ENCODE results near the gene DOCK4. TPM values are rescaled to one million over a fixed set of nuclear protein-coding genes. Genes with fewer than 3 reads are reported as not detected.

Gene DOCK4
- total RNA-seq, 4 donors from 2014 or later = 12.7 to 28.4 (median 19.5) TPM

DNA sequence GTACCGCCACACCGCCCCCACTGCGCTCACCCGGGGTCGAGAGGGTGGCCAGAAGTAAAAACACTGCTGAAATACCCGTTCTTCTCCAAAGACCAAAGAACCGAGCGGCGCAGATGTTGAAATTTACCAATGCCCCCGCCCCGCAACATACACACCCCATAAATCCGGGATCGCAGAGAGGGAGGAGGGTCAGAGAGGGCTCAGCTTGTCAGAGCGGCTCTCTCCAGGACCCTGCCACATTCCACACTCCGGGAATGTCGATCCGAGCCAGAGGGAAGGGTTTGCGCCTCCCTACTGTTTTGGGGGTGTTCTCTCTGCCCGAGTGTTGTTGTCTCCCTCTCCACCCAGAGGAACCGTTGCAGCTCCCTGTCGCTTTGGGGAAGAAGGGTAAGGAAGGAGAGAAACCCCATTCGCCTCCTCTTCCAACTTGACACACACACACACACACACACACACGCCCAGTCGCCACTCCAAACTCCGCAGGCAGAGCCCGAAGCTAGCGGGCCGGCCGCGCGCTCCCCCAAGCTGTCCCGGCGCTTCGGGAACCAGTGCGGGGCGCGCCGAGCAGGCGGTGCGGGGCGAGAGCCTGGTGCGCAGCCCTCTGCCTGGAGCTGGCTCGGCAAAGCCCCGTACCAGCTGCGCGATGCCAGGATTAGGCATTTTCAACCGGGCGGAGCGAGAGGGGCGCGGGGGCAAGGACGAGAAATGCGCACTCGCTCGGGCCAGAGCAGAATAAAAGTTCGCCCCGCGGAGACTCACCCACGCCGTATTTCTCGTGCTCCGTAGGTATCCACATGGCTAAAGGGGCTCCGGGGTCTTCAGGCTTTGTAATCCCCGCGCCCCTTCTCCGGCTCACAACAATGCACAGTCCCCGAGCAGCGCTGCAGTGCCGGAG, 609 bp downstream of the DOCK4 start:
- WGBS, 2 donors (ENCODE audit: low coverage in 1 of 2) = 1% methylated on average over 66 of the region's 69 CpGs; no CpG with 5 or more reads in 1 of the 2 donors
- no peaks in the 10 kb centered on the region for H3K9me3 ChIP-seq
- no peaks in the 10 kb centered on the region for H3K36me3 ChIP-seq
- peak; percentile 65 for DNase-seq
- intact Hi-C loops (cut with DNase I; ENCODE audit: low total_unique reads) = no loop called here
- no peak for TF ChIP-seq POLR2A (IDR thresholded peaks at IDR 0.05)
- no peak for TF ChIP-seq POLR2AphosphoS5 (IDR thresholded peaks at IDR 0.05)
- TF ChIP-seq EP300 (IDR thresholded peaks at IDR 0.05; ENCODE audit: low read depth) = no peak
- TF ChIP-seq, protein P1, sequence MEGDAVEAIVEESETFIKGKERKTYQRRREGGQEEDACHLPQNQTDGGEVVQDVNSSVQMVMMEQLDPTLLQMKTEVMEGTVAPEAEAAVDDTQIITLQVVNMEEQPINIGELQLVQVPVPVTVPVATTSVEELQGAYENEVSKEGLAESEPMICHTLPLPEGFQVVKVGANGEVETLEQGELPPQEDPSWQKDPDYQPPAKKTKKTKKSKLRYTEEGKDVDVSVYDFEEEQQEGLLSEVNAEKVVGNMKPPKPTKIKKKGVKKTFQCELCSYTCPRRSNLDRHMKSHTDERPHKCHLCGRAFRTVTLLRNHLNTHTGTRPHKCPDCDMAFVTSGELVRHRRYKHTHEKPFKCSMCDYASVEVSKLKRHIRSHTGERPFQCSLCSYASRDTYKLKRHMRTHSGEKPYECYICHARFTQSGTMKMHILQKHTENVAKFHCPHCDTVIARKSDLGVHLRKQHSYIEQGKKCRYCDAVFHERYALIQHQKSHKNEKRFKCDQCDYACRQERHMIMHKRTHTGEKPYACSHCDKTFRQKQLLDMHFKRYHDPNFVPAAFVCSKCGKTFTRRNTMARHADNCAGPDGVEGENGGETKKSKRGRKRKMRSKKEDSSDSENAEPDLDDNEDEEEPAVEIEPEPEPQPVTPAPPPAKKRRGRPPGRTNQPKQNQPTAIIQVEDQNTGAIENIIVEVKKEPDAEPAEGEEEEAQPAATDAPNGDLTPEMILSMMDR (IDR thresholded peaks at IDR 0.05) = no peak
- peak overlapping the region; percentile 86 to 91 (median 88) for H3K27ac ChIP-seq
- H3K27me3 ChIP-seq = peaks cover 2% of the 10 kb centered on the region
- peak overlapping the region; percentile 64 to 89 (median 80) for H3K4me3 ChIP-seq
- H3K4me1 ChIP-seq = peaks cover 0 to 31% (median 14%) of the 10 kb centered on the region in 4 donors
- in situ Hi-C loops (cut with MboI; ENCODE audit: low pct_ligation_motif_present in 1 of 4, low pct_unique_long_range_greater_than_20kb in 1 of 4, low sequenced_read_pairs in 3 of 4) = loop anchor here in 2 of 4 donors (25.0 kb wide), 2 partner anchors 182 to 257 kb away; partner anchors contain the start of gene IFRD1 (in 1 of the 2)

DNA sequence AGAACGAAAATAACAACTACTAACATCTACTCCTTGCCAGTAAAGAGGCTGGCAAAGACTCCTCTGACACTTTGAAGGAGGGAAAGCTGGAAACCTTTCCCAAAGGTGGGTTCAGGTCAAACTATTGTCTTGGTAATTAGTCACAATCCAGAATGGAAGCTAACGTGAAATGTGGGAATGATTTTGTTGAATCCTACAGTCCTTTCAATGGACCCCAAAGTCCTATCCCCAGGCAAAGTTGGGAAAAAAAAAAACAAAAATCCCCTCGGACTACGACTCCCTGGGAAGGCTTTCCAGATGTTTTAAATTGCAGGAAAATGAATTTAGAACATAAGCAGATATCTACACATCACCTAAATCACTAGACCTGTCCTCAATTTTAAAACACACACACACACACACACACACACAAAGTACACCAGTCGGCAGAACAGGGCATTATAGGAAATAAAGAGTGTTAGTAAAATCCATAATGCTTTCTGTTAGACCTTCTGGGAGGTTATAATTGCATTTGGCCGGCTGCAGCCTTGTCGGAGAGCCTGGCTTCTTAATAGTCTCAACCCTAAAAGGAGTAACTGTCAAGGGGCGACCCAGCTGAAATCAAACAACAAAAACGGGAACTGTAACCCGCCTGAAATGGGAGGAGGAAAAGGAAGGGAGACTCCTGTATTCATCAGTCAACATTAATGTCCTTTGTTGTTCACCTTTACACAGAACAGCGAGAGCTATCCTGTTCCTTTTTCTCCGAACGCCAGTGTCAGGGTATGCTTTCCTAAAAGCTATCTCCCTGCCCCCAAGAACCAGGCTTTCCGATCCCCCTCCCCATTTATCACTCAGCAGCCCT, 1.5 kb downstream of the DOCK4 start:
- Histone ChIP-seq H3K36me3 (no peaks in the 10 kb centered on the region), H3K4me3 (peak overlapping the region; percentile 64 to 89 (median 80)), H3K27me3 (peaks cover 2% of the 10 kb centered on the region), H3K4me1 (peaks cover 0 to 29% (median 14%) of the 10 kb centered on the region in 4 donors), H3K27ac (peak overlapping the region; percentile 86 to 91 (median 88)), H3K9me3 (no peaks in the 10 kb centered on the region)
- intact Hi-C loops (cut with DNase I; ENCODE audit: low total_unique reads) (no loop called here), in situ Hi-C loops (cut with MboI; ENCODE audit: low pct_ligation_motif_present in 1 of 4, low pct_unique_long_range_greater_than_20kb in 1 of 4, low sequenced_read_pairs in 3 of 4) (loop anchor here in 2 of 4 donors (25.0 kb wide), 2 partner anchors 183 to 258 kb away; partner anchors contain the start of gene IFRD1 (in 1 of the 2))
- no peak for TF ChIP-seq EP300 (IDR thresholded peaks at IDR 0.05; ENCODE audit: low read depth)
- TF ChIP-seq, protein P1 (IDR thresholded peaks at IDR 0.05) = no peak
- TF ChIP-seq POLR2AphosphoS5 (IDR thresholded peaks at IDR 0.05) = no peak
- no peak for TF ChIP-seq POLR2A (IDR thresholded peaks at IDR 0.05)
- 1 to 3% methylated on average over 6 to 14 of the region's 14 CpGs for WGBS, 2 donors (ENCODE audit: low coverage in 1 of 2)
- no peak for DNase-seq

DNA sequence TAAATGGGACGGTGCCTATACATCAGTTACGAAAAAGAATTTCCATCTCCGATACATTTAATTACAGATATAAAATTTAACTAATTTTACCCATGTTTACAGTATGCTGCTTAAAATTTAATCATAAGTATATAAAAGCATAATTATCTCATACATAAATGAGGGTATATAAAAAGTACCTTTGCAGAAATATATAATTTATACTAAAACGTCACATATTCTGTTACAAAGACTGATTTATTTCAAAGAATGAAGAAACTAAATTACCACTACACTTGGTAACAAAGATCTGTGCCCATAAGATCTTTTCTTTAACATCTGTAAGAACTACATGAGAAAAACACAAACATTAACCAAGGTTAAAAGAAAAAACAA, 2.8 kb downstream of the DOCK4 start:
- 61 to 70% methylated on average over 4 of the region's 4 CpGs for WGBS, 2 donors (ENCODE audit: low coverage in 1 of 2)
- intact Hi-C loops (cut with DNase I; ENCODE audit: low total_unique reads) (no loop called here), in situ Hi-C loops (cut with MboI; ENCODE audit: low pct_ligation_motif_present in 1 of 4, low pct_unique_long_range_greater_than_20kb in 1 of 4, low sequenced_read_pairs in 3 of 4) (loop anchor here in 2 of 4 donors (25.0 kb wide), 2 partner anchors 184 to 259 kb away; partner anchors contain the start of gene IFRD1 (in 1 of the 2))
- Histone ChIP-seq H3K36me3 (no peaks in the 10 kb centered on the region), H3K4me3 (no peak overlapping the region), H3K27ac (no peak overlapping the region), H3K27me3 (peaks cover 2% of the 10 kb centered on the region), H3K9me3 (no peaks in the 10 kb centered on the region), H3K4me1 (peaks cover 0 to 29% (median 14%) of the 10 kb centered on the region in 4 donors)
- TF ChIP-seq POLR2A (IDR thresholded peaks at IDR 0.05) (no peak), POLR2AphosphoS5 (IDR thresholded peaks at IDR 0.05) (no peak)
- TF ChIP-seq, protein P1 (IDR thresholded peaks at IDR 0.05) = no peak
- no peak for DNase-seq
